Stimulated activated CD8-positive, alpha-beta memory T cell treated with anti-CD3 and anti-CD28 coated beads, Interleukin-12 subunit alpha, Interleukin-12 subunit beta, amount 100 ng/mL, for 1 hour (primary cell): ENCODE results near the gene KDM4C.
"Not testable (repeated sequence)": the region's sequence is repeated elsewhere in the genome, so short reads cannot be mapped to it uniquely, and the experiment has no call there.

Source experiments
- DNase-seq: peaks from one replicate; pipeline ENCODE4 v3.0.0-alpha.2; 2020; ENCODE audit warnings: low read depth

Gene KDM4C

DNA sequence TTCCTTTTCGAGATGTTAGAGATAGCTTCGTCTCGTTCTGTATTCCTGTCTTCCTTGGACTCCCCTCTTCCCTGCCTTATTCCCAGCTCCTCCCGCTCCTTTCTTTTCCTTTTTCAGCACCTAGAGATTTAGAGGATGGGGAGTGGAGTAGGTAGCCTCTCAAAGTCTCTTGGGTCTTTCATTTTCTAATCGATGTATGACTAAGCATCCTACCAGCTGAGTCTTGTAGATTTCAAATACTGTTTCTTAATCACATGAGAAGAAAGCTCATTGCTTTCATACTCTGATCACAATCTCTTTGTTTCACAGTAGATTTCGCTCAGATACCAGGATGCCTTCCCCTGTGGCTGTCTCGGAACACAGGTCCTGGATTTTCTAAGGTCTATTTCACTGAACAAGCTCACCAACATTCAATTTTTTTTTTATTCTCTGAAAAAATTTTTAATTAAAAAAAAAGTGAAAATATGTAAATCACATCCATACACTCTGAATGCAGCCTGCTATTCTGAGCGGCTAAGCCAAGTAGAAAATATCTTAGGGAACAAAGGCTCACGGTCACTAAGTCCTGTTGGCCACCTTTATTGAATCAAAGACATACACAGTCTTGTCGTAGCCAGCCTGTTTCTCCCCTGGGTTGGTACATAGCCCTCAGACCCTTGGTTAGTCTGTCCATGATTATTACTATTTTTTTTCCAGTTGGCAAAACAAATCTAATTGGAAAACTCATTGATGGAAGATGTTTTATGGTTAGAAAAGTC is 413.8 kb downstream of the KDM4C start:
- DNase-seq, result no peak

GRCh38 chr9:7172154-7173115 is 414.7 kb downstream of the KDM4C start:
- no peak for DNase-seq

DNA sequence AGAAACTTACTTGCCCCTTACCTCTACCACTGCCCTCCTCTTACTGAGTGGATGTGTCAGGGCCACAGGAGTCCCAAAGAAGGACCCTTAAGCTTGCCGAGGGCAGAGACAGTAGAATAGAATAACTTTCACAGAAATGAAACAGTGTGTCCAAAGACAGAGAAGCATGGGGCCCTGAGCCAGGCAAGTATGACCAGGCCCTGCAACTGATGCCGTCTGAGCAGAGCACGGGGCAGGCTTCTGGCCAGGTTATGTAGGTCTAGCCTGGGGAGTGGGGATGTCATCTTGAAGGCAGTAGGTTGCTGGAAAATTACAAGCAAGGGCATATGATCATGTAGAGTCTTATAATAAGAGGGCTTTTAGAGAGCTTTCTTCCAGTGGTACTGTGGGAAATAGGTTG is 415.4 kb downstream of the KDM4C start:
- no peak for DNase-seq

DNA sequence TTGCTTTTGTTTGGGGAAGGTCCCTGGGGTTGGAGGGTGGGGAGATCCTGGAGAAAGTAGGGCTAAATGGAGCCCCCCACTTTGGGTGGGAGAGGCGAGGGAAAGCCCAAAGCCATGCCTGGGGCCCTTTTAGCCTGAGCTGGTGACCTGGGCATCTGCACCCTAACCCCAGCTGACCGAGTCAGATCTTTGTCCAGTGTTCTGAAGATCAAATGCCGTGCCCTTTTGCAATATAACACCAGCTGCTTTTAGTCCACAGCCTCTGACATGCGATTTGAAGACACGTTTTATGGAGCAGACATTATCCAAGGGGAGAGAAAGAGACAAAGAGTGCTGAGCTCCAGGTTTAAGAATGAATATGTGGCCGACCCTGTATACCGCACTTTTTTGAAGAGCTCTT is 416.5 kb downstream of the KDM4C start:
- DNase-seq, result no peak

GRCh38 chr9:7174884-7175283 is 417.1 kb downstream of the KDM4C start:
- DNase-seq, result no peak

DNA sequence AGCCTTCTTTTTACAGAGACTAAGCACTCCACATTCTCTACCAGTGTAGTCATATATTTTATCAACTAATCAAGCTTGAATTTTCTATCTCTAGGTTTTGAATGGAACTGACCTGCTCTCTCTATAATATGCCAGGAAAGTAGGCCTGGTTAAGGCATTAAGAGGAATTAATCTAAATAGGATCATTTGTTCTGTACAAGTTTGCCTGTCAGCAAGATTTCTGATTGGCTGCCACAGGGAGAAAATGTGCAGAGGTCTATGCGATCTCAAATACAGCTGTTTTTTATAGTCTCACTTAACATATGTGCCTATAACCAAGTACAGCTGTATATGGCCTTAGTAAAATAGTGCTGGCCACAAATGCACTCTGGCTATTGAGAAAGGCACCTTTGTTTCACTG is 418.8 kb downstream of the KDM4C start:
- no peak for DNase-seq

GRCh38 chr9:7177383-7177782 is 419.6 kb downstream of the KDM4C start:
- no peak for DNase-seq

DNA sequence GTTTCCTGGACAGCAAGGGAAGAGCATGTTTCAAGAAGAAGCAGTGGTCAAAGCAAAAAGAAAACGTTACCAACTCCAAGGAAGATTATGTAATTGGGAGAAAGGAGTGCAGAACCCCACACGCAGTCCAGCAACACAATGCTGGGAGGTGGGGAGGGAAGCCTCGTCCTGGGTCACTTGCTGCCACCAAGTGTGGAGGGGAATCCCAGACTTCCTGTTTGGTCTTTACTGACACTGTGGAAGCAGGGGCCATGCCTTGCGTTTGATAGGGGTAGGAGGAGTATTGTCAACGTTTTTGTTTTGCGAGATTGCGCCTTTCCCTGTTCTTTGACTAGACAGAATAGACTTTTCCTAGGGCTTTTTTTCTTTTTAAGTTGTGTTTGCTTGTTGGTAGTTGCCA is 421.0 kb downstream of the KDM4C start:
- DNase-seq, result no peak

GRCh38 chr9:7180247-7180646 is 422.5 kb downstream of the KDM4C start:
- DNase-seq, result no peak

GRCh38 chr9:7183139-7183538 is 425.4 kb downstream of the KDM4C start:
- not testable (repeated sequence) for DNase-seq

DNA sequence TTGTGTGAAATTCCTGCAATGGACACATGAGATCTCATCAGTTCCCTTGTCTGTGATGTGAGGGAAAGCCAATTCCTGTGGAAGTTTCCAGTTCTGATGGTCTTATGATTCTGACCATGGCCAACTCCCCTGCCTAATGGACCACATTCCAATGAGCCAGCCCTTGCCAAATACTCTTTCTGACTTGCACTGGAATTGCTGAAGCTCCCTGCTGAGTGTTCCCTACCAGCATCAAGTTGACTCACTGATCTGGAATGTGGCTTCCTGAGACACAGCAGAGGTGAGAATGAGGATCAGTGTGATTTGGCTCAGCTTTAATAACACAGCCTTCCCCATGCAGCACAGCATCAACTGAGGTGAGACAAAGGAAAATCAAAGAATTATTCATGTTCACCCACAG is 427.8 kb downstream of the KDM4C start:
- DNase-seq, result no peak

DNA sequence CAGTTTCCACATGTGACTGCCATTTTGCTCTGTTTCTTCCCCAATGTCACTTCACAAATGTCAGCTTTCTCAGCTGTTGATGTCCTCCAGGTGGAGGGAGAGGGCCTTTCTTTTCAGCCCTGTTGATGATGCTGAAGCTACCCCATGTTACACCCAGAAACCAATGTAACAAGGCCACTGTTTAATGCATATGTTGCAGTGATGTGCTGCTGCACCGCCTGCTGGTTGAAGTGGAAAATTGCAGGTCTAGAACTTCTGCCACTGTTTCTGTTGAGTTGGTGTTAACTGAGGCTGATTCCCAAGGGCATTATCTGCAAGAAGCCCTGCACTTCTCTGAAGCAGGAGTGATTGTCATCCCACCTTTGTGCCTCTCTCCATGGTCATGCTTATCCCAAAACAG is 428.4 kb downstream of the KDM4C start:
- DNase-seq, result no peak

- no peak for DNase-seq
Measured at GRCh38 chr9:7192266-7192665, 434.5 kb downstream of the KDM4C start.

DNA sequence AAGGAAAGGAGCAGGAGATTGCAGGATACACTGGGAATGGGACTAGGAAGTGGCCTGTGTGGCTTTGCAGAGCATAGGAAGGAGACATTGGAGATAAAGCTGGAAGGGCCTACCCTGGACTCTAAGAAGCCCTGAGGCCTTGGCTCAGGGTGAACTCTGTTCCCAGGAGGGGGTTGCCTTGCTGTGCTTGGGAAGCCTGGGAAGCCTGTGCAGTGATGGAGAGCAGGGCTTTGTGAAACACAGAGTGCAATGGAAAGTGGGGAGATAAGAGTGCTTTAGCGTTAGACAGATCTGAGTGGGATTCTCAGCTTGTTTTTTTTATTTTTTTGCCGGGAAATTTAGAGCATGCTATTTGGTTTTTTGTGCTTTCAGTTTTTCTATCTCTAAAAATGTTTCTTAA is 437.8 kb downstream of the KDM4C start:
- no peak for DNase-seq

- no peak for DNase-seq
Measured at GRCh38 chr9:7196467-7196866, 438.7 kb downstream of the KDM4C start.

DNA sequence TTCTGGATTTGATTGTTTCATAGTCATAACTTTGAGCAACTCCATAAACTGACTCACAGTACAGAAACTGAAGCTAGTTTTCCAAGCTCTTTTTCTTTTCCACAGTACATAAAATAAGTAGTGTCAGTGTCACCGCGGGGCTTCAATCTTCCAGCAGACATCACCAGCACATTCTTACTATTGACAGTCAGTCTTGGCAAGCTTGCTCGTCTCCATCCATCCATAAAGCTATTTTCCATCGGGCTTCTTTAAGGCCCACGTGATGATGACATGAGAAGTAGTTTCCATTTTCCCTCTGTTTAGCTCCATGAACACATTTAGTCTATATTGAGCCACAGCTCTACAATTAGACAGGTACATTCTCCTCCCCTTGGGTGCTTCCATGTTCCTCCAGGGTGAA is 443.4 kb downstream of the KDM4C start:
- DNase-seq, result no peak

DNA sequence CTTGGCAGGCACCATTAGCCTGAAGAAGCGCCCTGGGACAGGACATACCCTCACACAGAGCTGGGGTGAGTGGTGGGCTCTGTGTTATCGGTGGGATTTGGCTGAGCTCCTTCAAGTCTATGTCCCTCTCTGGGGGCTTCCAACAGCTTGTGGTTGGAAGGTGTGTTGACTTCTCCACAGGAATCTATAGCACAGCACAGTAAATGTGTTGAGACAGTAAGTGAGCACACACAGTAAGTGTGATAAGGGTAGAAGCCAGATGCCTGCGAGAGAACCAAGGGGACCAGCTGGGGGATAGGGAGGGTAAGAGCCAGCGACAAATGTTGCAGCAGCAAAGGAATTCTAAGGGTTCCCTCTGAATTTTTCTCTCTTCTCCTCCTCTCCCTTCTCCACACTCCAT is 448.0 kb downstream of the KDM4C start:
- no peak for DNase-seq

DNA sequence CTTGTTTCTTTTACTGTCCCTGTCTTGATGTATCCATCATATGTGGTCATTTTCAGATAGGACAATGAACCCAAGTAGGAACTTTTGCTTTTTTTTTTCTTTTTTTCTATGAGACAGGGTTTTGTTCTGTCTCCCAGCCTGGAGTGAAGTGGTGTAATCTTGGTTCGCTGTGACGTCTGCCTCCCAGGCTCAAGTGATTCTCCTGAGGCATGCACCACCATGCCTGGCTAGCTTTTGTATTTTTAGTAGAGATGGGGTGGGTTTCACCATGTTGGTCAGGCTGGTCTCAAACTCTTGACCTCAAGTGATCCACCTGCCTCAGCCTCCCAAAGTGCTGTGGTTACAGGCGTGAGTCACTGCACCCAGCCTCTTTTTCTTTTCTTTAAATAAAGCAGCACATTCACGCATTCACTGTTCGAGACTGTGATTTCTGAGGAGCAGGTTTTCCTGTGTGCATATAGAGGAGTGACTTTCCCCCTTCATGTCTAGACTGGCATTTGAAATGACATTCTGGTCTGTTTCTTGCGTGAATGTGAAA is 448.5 kb downstream of the KDM4C start:
- DNase-seq, result no peak

DNA sequence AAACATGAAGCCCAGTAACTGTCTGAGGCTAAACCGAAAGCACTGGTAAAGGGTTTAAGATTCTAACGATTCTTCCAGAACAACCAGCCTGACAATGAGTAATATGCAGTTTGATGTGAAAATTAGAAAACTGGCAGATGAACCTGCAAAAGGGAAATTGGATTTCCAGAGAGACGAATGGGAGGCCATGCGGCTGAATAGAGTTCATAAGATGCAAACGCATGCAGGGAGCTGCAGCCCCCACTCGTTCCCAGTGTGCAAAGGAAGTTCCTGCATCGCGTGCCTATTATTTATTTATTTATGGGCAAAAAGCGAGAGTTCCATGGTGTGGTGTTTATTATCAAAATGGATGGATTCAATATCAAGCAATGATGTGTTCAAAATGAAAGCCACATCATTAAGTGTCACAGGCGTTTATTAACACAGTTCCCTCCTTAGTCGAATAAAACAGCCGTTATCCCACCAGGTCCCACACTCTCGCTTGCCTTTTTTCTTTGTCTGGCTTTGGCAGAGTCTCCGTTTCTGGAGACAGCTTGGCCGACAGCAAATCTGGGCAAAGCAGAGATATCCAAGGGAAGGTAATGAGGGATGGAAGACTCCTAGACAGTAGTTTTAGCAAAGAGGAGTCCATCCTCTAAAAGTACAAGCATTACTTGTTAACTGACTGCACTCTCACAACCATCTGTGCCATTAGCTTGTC is 451.4 kb downstream of the KDM4C start:
- DNase-seq, result no peak

GRCh38 chr9:7209990-7210389 is 452.2 kb downstream of the KDM4C start:
- no peak for DNase-seq

GRCh38 chr9:7210854-7211637 is 453.3 kb downstream of the KDM4C start:
- DNase-seq, result no peak

DNA sequence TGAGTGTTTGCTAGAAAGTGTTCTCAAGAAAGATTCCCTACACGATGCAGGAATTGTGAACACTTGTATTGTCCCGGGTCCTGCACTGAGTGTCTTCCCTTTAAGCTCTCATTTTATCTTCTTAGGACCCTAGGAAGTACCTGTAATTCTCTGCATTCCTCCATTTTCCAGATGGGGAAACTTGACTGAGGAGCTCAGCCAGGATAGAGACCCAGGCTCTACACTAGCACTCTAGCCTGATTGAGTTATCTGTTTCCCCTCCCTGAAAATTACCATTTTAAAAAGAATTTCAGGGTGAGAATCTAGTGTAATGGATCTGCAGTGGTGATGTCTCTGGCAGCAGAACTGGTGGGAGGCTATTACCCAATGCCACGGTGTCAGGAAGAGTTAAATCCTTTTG is 453.9 kb downstream of the KDM4C start:
- DNase-seq, result no peak
